Activated CD8-positive, alpha-beta memory T cell treated with anti-CD3 and anti-CD28 coated beads, Interleukin-2, amount 50 U/mL, for 48 hours (primary cell): ENCODE measurements around the gene MAGEA9.
"Not testable (repeated sequence)": the region's sequence is repeated elsewhere in the genome, so short reads cannot be mapped to it uniquely, and the experiment has no call there.

Experiments used
- DNase-seq: peaks from one replicate; pipeline ENCODE4 v3.0.0-alpha.2; 2020

Gene MAGEA9

GRCh38 chrX:149807747-149808458 is 26.2 kb downstream of the MAGEA9 start:
- no peak for DNase-seq

GRCh38 chrX:149818652-149819051 is 36.9 kb downstream of the MAGEA9 start:
- no peak for DNase-seq

GRCh38 chrX:149819371-149819770 is 37.6 kb downstream of the MAGEA9 start:
- DNase-seq, result no peak

GRCh38 chrX:149825424-149825823 is 43.7 kb downstream of the MAGEA9 start:
- peak; percentile 66 for DNase-seq

GRCh38 chrX:149827254-149827653 is 45.5 kb downstream of the MAGEA9 start:
- DNase-seq, result no peak

GRCh38 chrX:149829751-149830191 is 48.0 kb downstream of the MAGEA9 start:
- DNase-seq, result no peak

- DNase-seq, result no peak
Observed at GRCh38 chrX:149830192-149830873, 48.6 kb downstream of the MAGEA9 start.

- DNase-seq, result no peak
Observed at GRCh38 chrX:149831473-149831872, 49.7 kb downstream of the MAGEA9 start.

GRCh38 chrX:149836728-149837127 is 55.0 kb downstream of the MAGEA9 start:
- not testable (repeated sequence) for DNase-seq

GRCh38 chrX:149837167-149837566 is 55.4 kb downstream of the MAGEA9 start:
- DNase-seq, result no peak
